Panc1 (cell line): ENCODE measurements around the gene PNPLA2. TPM values are rescaled to one million over a fixed set of nuclear protein-coding genes. Genes with fewer than 3 reads are reported as not detected.

Experiments used
- ATAC-seq: fragments of 200-7000 bp; cut with Tn5 transposase; 2 replicates; pipeline ENCODE4 v1.9.1; 2020; ENCODE audit warnings: mild to moderate bottlenecking, moderate library complexity
- BruUV-seq: library from RNA; stranded (reverse); fragments of 400-500 nt; replicated peaks from 2 replicates; lab custom pipeline; 2021; lab: Mats Ljungman, UMichigan
- CTCF ChIA-PET: fragments of 300-600 bp; sonication (Branson Sonifier 250); formaldehyde crosslinking; loops from one replicate; lab custom pipeline; 2022; ENCODE audit warnings: antibody characterized with exemption; lab: Charles Lee
- POLR2A ChIA-PET: fragments of 300-600 bp; sonication (Branson Sonifier 250); formaldehyde crosslinking; loops from one replicate; lab custom pipeline; 2022; ENCODE audit warnings: antibody characterized with exemption; lab: Charles Lee
- DNase-seq: peaks from one replicate; pipeline ENCODE4 v3.0.0-alpha.2; 2010; ENCODE audit warnings: low read depth, low spot score
- H3K27ac ChIP-seq: 2 replicates; pipeline ENCODE4 v1.5.1; 2011; ENCODE audit warnings: mild to moderate bottlenecking, low read length, inconsistent platforms
- H3K27me3 ChIP-seq: fragments of 200-500 bp; sonication (Bioruptor generic); 2 replicates; pipeline ENCODE4 v1.6.0; 2014; ENCODE audit warnings: low read length, inconsistent platforms; ENCODE audit not compliant: control insufficient read depth, insufficient read depth
- H3K36me3 ChIP-seq: fragments of 200-500 bp; sonication (Bioruptor generic); 2 replicates; pipeline ENCODE4 v1.5.1; 2014; ENCODE audit warnings: inconsistent platforms, mild to moderate bottlenecking, low read length, moderate library complexity; ENCODE audit not compliant: control insufficient read depth, insufficient read depth
- H3K4me1 ChIP-seq: 2 replicates; pipeline ENCODE4 v1.5.1; 2011; ENCODE audit warnings: inconsistent platforms, mild to moderate bottlenecking, low read length, moderate library complexity; ENCODE audit not compliant: control insufficient read depth, insufficient read depth
- H3K4me3 ChIP-seq, 2 experiments: 2 replicates each; pipeline ENCODE4 v1.5.1; 2011 to 2012; ENCODE audit warnings: low read depth in 2 of 2, low read length in 2 of 2, mild to moderate bottlenecking in 2 of 2, inconsistent platforms in 1 of 2, moderate library complexity in 1 of 2
- H3K9me3 ChIP-seq: fragments of 200-500 bp; sonication (Bioruptor generic); 2 replicates; pipeline ENCODE4 v1.5.1; 2014; ENCODE audit warnings: low read depth, mild to moderate bottlenecking, inconsistent platforms, low read length, moderate library complexity; ENCODE audit not compliant: control insufficient read depth, insufficient read depth
- POLR2AphosphoS5 ChIP-seq: IDR thresholded peaks from 2 replicates; pipeline ENCODE4 v1.6.1; 2012; ENCODE audit warnings: mild to moderate bottlenecking, low read depth, low read length, moderate library complexity
- SIN3A ChIP-seq: IDR thresholded peaks from 2 replicates; pipeline ENCODE4 v1.6.1; 2012; ENCODE audit warnings: low read depth, mild to moderate bottlenecking, low read length, moderate library complexity, borderline replicate concordance; ENCODE audit not compliant: insufficient read depth
- TCF7L2 ChIP-seq: IDR thresholded peaks from 2 replicates; pipeline ENCODE4 v1.6.1; 2011; ENCODE audit warnings: mild to moderate bottlenecking, low read depth, low read length, inconsistent platforms
- in situ Hi-C: cut with HindIII; loops from 2 replicates; pipeline ENCODE4 v1.10.0; 2016; ENCODE audit warnings: low sequenced_read_pairs, low pct_unique_long_range_greater_than_20kb
- intact Hi-C: fragments of 100-400 bp; cut with micrococcal nuclease; formaldehyde crosslinking; loops from one replicate; pipeline ENCODE4 v1.10.0; 2022; ENCODE audit not compliant: unreplicated experiment
- total RNA-seq: library from RNA; stranded (reverse); gene quantifications from one replicate; pipeline ENCODE4 v1.2.1, GENCODE V29; 2021; ENCODE audit not compliant: unreplicated experiment
- TF ChIP-seq, protein P1 (sequence below): fragments of 450-650 bp; IDR thresholded peaks from 2 replicates; pipeline ENCODE4 v1.5.1; 2017; ENCODE audit warnings: mild to moderate bottlenecking
- TF ChIP-seq, protein P2 (sequence below), 2 experiments: IDR thresholded peaks; 2 replicates each; pipeline ENCODE4 v1.6.1; 2011 to 2012; ENCODE audit warnings: low read depth in 2 of 2, control low read depth in 1 of 2, low read length in 1 of 2, mild to moderate bottlenecking in 1 of 2, moderate library complexity in 1 of 2; ENCODE audit not compliant: insufficient read depth in 1 of 2

The PNPLA2 gene
- total RNA-seq, 1 experiment from 2014 or later = 244 TPM

DNA sequence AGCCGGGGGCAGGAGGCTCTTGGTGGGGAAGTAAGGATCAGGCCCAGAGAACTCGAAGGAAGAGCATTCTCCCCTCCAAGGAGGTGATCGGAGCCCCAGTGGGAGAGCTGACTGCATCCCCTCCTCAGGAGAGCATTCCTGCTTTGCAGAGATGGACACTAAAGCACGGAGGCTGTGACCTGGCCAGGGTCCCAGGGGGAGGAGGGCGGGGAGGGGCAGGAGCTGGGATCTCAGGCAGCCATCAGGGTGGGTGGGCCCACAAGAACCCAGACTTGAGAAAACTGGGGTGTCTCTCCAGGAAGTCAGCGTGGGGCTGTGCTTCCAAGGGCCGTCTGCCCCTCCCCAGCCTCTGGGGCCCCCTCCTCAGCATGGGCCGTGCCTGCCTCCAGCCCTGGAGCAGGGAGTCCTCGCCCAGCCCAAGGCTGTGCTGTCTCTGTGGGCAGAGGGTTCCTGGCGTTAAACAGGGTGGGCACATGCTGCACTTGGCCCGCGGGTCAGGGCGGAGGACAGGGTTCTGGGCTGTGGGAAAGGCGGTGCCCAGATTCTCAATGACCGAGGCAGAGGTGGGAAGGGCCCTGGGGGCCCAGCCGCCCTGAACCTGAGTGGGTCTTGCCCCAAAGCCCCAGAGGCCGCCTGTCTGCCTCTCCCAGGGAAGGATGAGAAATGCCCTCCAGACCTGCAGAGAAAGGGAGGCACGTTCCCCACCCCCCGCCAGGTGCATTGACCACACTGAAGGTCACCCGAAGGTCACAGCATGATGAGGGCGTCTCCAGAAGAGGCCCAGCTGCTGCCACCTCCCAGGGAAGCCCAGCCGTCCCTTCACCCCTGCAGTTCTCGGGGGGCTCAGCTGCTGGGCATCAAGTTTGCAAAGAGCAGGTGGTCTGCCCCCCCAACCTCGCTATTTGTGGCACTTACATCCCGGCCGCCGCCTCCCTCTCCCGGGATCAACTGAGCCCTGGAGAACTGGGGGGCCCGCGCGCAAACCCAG, 29.5 kb upstream of the PNPLA2 start:
- peak; percentile 43; the same call in 1 of the 2 replicates for TF ChIP-seq POLR2AphosphoS5
- TF ChIP-seq, protein P1, sequence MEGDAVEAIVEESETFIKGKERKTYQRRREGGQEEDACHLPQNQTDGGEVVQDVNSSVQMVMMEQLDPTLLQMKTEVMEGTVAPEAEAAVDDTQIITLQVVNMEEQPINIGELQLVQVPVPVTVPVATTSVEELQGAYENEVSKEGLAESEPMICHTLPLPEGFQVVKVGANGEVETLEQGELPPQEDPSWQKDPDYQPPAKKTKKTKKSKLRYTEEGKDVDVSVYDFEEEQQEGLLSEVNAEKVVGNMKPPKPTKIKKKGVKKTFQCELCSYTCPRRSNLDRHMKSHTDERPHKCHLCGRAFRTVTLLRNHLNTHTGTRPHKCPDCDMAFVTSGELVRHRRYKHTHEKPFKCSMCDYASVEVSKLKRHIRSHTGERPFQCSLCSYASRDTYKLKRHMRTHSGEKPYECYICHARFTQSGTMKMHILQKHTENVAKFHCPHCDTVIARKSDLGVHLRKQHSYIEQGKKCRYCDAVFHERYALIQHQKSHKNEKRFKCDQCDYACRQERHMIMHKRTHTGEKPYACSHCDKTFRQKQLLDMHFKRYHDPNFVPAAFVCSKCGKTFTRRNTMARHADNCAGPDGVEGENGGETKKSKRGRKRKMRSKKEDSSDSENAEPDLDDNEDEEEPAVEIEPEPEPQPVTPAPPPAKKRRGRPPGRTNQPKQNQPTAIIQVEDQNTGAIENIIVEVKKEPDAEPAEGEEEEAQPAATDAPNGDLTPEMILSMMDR = no peak
- H3K27ac ChIP-seq = peak overlapping the region; percentile 32
- ATAC-seq (peak; percentile 1), DNase-seq (no peak)
- H3K4me3 ChIP-seq = peak overlapping the region; percentile 51 to 59
- BruUV-seq = no TSS peak
- POLR2A ChIA-PET = interaction anchor here (0.7 to 0.8 kb wide), 2 partner anchors 14 to 20 kb away, joined by 3 read pairs; partner anchors contain the start of gene RPLP2
- H3K36me3 ChIP-seq = no peaks in the 10 kb centered on the region; the same call in none of the 2 replicates
- intact Hi-C loops = no loop called here
- H3K9me3 ChIP-seq = no peaks in the 10 kb centered on the region
- in situ Hi-C loops = no loop called here
- CTCF ChIA-PET = no interaction called here
- no peaks in the 10 kb centered on the region for H3K27me3 ChIP-seq
- H3K4me1 ChIP-seq = peaks cover 43% of the 10 kb centered on the region

DNA sequence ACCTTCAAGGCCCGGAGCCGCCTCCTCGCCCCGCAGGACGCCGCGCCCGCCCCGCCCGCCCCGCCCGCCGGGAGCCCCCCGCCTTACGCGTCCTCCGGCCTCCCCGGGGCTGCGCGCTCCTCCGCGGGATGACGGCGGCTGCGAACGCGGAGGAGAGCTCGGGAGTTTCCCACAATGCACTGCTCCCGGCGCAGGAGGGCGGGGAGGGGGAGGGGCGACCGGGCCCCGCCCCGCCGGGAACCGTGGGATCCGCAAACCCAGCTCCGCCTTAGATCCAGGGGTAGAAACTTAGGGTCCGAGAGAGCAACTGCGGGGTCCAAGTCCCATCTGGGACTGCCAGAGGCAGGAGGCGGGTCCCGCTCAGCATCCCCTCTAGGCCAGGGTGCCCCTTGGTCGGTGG, 28.8 kb upstream of the PNPLA2 start, which contains the start of gene CEND1:
TSS of gene CEND1 (minus strand) at position 148 of the 400 bp plus-strand sequence. CDS start 1,514 bp downstream, outside the sequence.
- Histone ChIP-seq H3K27me3 (no peaks in the 10 kb centered on the region), H3K27ac (peak within 1 kb of the TSS; percentile 86), H3K4me3 (peak within 1 kb of the TSS; percentile 51 to 59), H3K4me1 (peaks cover 50% of the 10 kb centered on the region), H3K9me3 (no peaks in the 10 kb centered on the region), H3K36me3 (no peaks in the 10 kb centered on the region; the same call in none of the 2 replicates)
- POLR2A ChIA-PET = interaction anchor here (0.6 to 0.7 kb wide), 4 partner anchors 9 to 33 kb away, joined by 3 to 13 read pairs (median 5); no protein-coding TSS in a partner anchor
- no TSS peak for BruUV-seq
- peak; percentile 36 for ATAC-seq
- CTCF ChIA-PET = no interaction called here
- intact Hi-C loops (no loop called here), in situ Hi-C loops (no loop called here)
- TF ChIP-seq POLR2AphosphoS5 (peak; percentile 0; the same call in 1 of the 2 replicates), SIN3A (no peak)
- DNase-seq = no peak

DNA sequence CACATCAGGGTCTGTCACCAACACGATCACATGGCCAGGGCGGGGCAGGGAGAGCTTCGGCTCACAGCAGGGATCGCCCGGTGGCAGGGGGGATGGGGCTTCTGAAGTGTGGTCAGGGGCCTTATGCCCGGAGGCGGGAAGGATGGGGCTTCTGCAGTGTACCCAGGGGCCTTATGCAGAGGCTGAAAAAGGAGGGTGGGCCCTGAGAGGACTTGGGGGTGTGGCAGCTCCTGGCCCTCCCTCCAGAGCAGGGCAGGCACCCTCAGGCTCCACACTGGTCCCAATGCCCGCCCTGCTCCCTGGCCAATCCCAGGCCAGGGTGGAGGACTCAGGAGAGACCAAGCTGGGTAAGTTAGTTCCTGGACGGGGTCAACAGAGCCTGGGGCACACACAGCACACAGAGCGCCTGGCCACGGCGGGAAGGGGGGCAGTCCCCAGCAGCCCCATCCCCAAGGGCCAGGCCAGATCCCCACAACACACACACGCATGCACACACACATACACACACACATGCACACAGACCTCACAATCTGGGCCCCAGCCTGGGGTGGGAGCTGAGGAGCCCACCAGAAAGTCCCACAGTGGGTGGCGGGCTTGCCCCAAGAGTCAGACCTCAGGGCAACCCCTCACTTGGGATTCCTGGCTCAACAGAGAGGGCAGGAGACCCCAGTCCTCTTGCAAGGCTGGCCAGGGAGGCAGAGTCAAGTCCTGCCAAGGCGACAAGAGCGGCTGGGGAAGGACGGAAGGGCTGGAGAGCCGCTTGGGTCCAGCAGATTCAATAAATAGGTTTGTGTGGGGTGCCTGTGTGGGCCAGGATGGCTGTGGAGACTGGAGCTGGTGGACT, 27.8 kb upstream of the PNPLA2 start:
- H3K4me3 ChIP-seq = peak overlapping the region; percentile 21 to 51; a peak in 3 of 4 replicates
- TF ChIP-seq POLR2AphosphoS5 (peak; percentile 72), TCF7L2 (no peak), SIN3A (peak; percentile 30; the same call in 1 of the 2 replicates)
- TF ChIP-seq, protein P2, sequence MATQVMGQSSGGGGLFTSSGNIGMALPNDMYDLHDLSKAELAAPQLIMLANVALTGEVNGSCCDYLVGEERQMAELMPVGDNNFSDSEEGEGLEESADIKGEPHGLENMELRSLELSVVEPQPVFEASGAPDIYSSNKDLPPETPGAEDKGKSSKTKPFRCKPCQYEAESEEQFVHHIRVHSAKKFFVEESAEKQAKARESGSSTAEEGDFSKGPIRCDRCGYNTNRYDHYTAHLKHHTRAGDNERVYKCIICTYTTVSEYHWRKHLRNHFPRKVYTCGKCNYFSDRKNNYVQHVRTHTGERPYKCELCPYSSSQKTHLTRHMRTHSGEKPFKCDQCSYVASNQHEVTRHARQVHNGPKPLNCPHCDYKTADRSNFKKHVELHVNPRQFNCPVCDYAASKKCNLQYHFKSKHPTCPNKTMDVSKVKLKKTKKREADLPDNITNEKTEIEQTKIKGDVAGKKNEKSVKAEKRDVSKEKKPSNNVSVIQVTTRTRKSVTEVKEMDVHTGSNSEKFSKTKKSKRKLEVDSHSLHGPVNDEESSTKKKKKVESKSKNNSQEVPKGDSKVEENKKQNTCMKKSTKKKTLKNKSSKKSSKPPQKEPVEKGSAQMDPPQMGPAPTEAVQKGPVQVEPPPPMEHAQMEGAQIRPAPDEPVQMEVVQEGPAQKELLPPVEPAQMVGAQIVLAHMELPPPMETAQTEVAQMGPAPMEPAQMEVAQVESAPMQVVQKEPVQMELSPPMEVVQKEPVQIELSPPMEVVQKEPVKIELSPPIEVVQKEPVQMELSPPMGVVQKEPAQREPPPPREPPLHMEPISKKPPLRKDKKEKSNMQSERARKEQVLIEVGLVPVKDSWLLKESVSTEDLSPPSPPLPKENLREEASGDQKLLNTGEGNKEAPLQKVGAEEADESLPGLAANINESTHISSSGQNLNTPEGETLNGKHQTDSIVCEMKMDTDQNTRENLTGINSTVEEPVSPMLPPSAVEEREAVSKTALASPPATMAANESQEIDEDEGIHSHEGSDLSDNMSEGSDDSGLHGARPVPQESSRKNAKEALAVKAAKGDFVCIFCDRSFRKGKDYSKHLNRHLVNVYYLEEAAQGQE (IDR thresholded peaks at IDR 0.05; ENCODE audit: insufficient read depth in 1 of 2, low read depth in 2 of 2, low read length in 1 of 2) = no peak
- TF ChIP-seq, protein P1 = no peak
- intact Hi-C loops = no loop called here
- BruUV-seq = TSS peak; percentile 58
- ChIA-PET CTCF (no interaction called here), POLR2A (interaction anchor here (0.5 to 0.6 kb wide), 3 partner anchors 8 to 77 kb away, joined by 3 to 13 read pairs (median 7); no protein-coding TSS in a partner anchor)
- H3K9me3 ChIP-seq = no peaks in the 10 kb centered on the region
- DNase-seq (no peak), ATAC-seq (peak; percentile 77)
- in situ Hi-C loops = no loop called here
- H3K27me3 ChIP-seq = no peaks in the 10 kb centered on the region
- H3K4me1 ChIP-seq = peaks cover 55% of the 10 kb centered on the region
- H3K36me3 ChIP-seq = no peaks in the 10 kb centered on the region; the same call in none of the 2 replicates
- peak overlapping the region; percentile 86 for H3K27ac ChIP-seq
